ENCODE results near the gene TBCK.

- TF ChIP-seq EP300 (IDR thresholded peaks at IDR 0.05) (no peak), POLR2A (IDR thresholded peaks at IDR 0.05) (no peak)
- TF ChIP-seq, protein P1, sequence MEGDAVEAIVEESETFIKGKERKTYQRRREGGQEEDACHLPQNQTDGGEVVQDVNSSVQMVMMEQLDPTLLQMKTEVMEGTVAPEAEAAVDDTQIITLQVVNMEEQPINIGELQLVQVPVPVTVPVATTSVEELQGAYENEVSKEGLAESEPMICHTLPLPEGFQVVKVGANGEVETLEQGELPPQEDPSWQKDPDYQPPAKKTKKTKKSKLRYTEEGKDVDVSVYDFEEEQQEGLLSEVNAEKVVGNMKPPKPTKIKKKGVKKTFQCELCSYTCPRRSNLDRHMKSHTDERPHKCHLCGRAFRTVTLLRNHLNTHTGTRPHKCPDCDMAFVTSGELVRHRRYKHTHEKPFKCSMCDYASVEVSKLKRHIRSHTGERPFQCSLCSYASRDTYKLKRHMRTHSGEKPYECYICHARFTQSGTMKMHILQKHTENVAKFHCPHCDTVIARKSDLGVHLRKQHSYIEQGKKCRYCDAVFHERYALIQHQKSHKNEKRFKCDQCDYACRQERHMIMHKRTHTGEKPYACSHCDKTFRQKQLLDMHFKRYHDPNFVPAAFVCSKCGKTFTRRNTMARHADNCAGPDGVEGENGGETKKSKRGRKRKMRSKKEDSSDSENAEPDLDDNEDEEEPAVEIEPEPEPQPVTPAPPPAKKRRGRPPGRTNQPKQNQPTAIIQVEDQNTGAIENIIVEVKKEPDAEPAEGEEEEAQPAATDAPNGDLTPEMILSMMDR (IDR thresholded peaks at IDR 0.05): no peak
These were observed 277.1 kb downstream of the TBCK start for GRCh38 chr4:106038908-106039307.
